ENCODE data around the gene GAS2. TPM values are rescaled to one million over a fixed set of nuclear protein-coding genes. Genes with fewer than 3 reads are reported as not detected.

Gene GAS2
- total and polyA plus RNA-seq, 5 experiments from 2014 or later: 2.9 to 6.0 (median 5.0) TPM

DNA sequence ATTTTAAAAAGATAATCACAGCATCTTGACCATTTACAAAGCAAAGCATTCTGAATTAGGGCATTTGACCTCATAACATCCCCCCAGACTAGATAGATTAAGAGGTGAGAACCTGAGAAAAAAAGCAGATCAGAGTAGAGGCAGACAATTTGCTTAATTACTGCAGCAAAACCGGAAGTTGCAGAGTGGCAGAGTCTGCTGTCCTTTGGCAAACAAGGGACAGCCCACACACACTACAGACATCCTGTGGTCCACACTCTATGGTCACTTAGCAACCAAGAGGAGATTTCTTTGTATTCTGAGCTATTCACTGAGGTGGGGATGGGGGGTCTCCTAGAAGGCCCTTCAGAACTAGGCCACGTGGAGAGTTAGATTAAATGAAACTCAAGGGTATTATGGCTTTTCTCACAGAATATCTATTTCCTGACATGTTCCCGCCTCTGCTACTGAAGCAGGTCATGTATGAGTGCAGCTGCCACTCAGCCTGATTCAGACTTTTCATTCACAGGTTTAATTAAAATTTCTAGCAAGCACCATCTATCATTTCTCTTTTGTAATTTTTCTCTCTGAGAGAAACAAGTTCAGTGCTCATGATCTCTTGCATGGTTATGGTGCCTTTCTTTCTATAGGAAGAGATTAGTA lies 114.7 kb downstream of the GAS2 start:
- ATAC-seq (peak in 1 of 2 donors; percentile 22), DNase-seq (peak in 1 of 10 donors; percentile 3)
- POLR2A ChIA-PET: no interaction called here
- Mint-ChIP-seq H3K9me3 (no peaks in the 10 kb centered on the region), H3K27me3 (peaks cover 0 to 5% (median 4%) of the 10 kb centered on the region in 5 donors), H3K4me1 (peaks cover 0 to 8% (median 8%) of the 10 kb centered on the region in 4 donors), H3K4me3 (no peak overlapping the region), H3K36me3 (no peaks in the 10 kb centered on the region), H3K27ac (peak overlapping the region in 3 of 10 donors; percentile 0 to 33 (median 11))

GRCh38 chr11:22785251-22785650 lies 118.8 kb downstream of the GAS2 start:
- H3K9me3 Mint-ChIP-seq: no peaks in the 10 kb centered on the region
- POLR2A ChIA-PET: no interaction called here
- no peaks in the 10 kb centered on the region for H3K36me3 Mint-ChIP-seq
- H3K4me1 Mint-ChIP-seq: peaks cover 0 to 8% (median 8%) of the 10 kb centered on the region in 4 donors
- DNase-seq (no peak), ATAC-seq (no peak)
- no peak overlapping the region for H3K4me3 Mint-ChIP-seq
- H3K27ac Mint-ChIP-seq: peak overlapping the region in 1 of 10 donors; percentile 9
- H3K27me3 Mint-ChIP-seq: peaks cover 0 to 1% (median 0%) of the 10 kb centered on the region in 5 donors

DNA sequence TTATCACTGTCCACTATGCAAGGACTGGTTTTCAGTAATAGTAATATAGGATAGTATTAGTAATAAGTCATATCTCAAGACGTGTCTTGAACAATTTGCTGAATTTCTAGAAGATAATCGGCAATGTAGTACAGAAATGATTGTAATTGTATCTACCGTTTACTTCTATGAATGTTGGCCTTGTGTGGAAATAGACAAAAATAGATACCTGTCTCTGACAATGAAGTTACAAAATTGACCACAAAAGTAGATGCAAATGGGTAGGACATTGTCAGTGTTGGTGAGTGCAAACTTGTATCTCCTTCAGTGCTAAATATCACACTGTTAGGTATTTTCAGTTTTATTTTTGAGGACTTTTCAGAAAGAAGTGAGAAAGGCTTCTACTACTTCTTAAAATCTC lies 120.1 kb downstream of the GAS2 start:
- DNase-seq: no peak
- ATAC-seq: no peak
- no peak overlapping the region for H3K27ac Mint-ChIP-seq
- H3K4me3 Mint-ChIP-seq: no peak overlapping the region
- POLR2A ChIA-PET: no interaction called here
- peaks cover 0 to under 1% (median 0%) of the 10 kb centered on the region in 4 donors for H3K4me1 Mint-ChIP-seq
- peaks cover 0 to 1% (median 0%) of the 10 kb centered on the region in 5 donors for H3K27me3 Mint-ChIP-seq
- H3K36me3 Mint-ChIP-seq: no peaks in the 10 kb centered on the region
- H3K9me3 Mint-ChIP-seq: no peaks in the 10 kb centered on the region

DNA sequence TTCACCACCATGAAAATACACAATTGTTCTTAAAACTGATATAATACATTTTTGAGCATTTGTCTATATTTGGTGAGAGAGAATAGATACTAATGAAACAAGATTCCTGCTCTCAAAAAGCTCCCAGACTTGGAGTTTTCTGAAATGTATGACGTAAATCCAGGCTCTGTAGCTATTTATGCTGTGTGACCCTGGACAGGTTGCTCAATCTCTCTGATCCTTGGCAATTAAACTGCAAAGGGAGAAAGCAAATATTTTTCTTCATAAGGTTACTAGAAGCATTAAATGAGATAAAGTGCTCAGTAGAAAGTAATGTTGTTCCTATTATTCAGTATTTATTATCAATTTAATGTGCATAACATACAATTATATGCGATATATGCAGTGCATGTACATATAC lies 120.6 kb downstream of the GAS2 start:
- H3K27ac Mint-ChIP-seq: no peak overlapping the region
- POLR2A ChIA-PET: no interaction called here
- H3K4me3 Mint-ChIP-seq: no peak overlapping the region
- DNase-seq: no peak
- H3K27me3 Mint-ChIP-seq: peaks cover 0 to 1% (median 0%) of the 10 kb centered on the region in 5 donors
- H3K4me1 Mint-ChIP-seq: no peaks in the 10 kb centered on the region
- ATAC-seq: no peak
- H3K36me3 Mint-ChIP-seq: no peaks in the 10 kb centered on the region
- H3K9me3 Mint-ChIP-seq: no peaks in the 10 kb centered on the region

- Mint-ChIP-seq H3K36me3 (no peaks in the 10 kb centered on the region), H3K27ac (no peak overlapping the region), H3K27me3 (peaks cover 0 to 1% (median 0%) of the 10 kb centered on the region in 5 donors), H3K4me3 (no peak overlapping the region), H3K9me3 (no peaks in the 10 kb centered on the region), H3K4me1 (no peaks in the 10 kb centered on the region)
- ATAC-seq (peak in 1 of 2 donors; percentile 30), DNase-seq (peak in 8 of 10 donors; percentile 2 to 62 (median 38))
- POLR2A ChIA-PET: no interaction called here
Measured at GRCh38 chr11:22787551-22788162, 121.2 kb downstream of the GAS2 start.

- peaks cover 0 to 5% (median 0%) of the 10 kb centered on the region in 5 donors for H3K27me3 Mint-ChIP-seq
- no peak for ATAC-seq
Measured at GRCh38 chr11:22792497-22792896, 126.1 kb downstream of the GAS2 start.

GRCh38 chr11:22795914-22796313 lies 129.5 kb downstream of the GAS2 start:
- no peaks in the 10 kb centered on the region for H3K4me1 Mint-ChIP-seq
- no peak overlapping the region for H3K27ac Mint-ChIP-seq
- POLR2A ChIA-PET: no interaction called here
- H3K27me3 Mint-ChIP-seq: peaks cover 0 to 11% (median 5%) of the 10 kb centered on the region in 5 donors
- DNase-seq: no peak
- ATAC-seq: no peak
- H3K9me3 Mint-ChIP-seq: no peaks in the 10 kb centered on the region
- H3K36me3 Mint-ChIP-seq: no peaks in the 10 kb centered on the region
- H3K4me3 Mint-ChIP-seq: no peak overlapping the region

More at GRCh38 chr11:22792497-22792896, 126.1 kb downstream of the GAS2 start:
- POLR2A ChIA-PET: no interaction called here
- Mint-ChIP-seq H3K9me3 (no peaks in the 10 kb centered on the region), H3K4me3 (no peak overlapping the region), H3K36me3 (no peaks in the 10 kb centered on the region), H3K27ac (no peak overlapping the region), H3K4me1 (no peaks in the 10 kb centered on the region)
- DNase-seq: no peak

GRCh38 chr11:22797047-22797446 lies 130.6 kb downstream of the GAS2 start:
- H3K4me3 Mint-ChIP-seq: no peak overlapping the region
- no peaks in the 10 kb centered on the region for H3K36me3 Mint-ChIP-seq
- no peak for DNase-seq
- H3K9me3 Mint-ChIP-seq: no peaks in the 10 kb centered on the region
- no peaks in the 10 kb centered on the region for H3K4me1 Mint-ChIP-seq
- ATAC-seq: no peak
- no peak overlapping the region for H3K27ac Mint-ChIP-seq
- POLR2A ChIA-PET: no interaction called here
- H3K27me3 Mint-ChIP-seq: peaks cover 0 to 11% (median 7%) of the 10 kb centered on the region in 5 donors

DNA sequence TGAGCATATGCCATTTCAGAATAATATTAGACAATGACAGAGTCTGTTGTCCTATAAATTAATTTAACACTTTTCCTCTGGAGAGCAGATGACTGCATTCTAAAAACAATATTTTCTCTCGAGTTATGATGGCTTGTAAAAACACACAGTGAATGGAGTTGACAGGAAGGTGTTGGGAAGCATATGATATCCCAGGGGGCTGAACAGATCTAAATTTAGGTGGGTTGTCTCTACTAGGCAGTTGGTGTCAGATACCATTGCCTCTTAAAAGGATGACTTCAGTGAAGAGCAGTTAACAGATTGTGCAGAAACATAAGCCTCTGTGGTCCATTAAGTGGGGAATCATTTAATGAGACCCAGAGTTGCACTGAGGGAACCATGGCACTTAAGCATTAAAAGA lies 132.5 kb downstream of the GAS2 start:
- ATAC-seq: no peak
- Mint-ChIP-seq H3K4me3 (no peak overlapping the region), H3K27me3 (peaks cover 0 to 11% (median 8%) of the 10 kb centered on the region in 5 donors), H3K4me1 (no peaks in the 10 kb centered on the region), H3K9me3 (no peaks in the 10 kb centered on the region), H3K36me3 (no peaks in the 10 kb centered on the region), H3K27ac (no peak overlapping the region)
- POLR2A ChIA-PET: no interaction called here
- DNase-seq: no peak

DNA sequence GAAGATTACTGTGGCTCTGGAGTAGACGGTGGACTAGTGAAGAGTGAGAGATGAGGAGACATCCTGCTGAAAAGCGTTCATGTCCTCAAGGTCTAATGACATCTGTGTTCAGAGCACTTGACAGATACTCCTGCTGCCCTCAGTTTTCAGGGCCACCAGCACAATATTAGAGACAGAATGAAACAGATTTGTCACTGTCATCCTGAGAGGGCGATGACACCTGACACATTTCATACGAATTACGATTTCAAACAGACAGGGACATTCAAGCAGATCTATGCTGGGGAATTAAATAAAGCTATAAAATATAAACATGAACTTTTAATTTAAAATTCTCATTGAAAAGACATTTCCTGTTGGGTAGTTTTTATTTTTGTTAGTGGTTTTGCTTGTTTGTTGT lies 134.1 kb downstream of the GAS2 start:
- no peaks in the 10 kb centered on the region for H3K9me3 Mint-ChIP-seq
- no peak overlapping the region for H3K4me3 Mint-ChIP-seq
- no peaks in the 10 kb centered on the region for H3K4me1 Mint-ChIP-seq
- DNase-seq: no peak
- no peak for ATAC-seq
- H3K27ac Mint-ChIP-seq: no peak overlapping the region
- no peaks in the 10 kb centered on the region for H3K36me3 Mint-ChIP-seq
- peaks cover 0 to 10% (median 6%) of the 10 kb centered on the region in 5 donors for H3K27me3 Mint-ChIP-seq
- POLR2A ChIA-PET: no interaction called here

- Mint-ChIP-seq H3K4me1 (peaks cover 0 to 3% (median 0%) of the 10 kb centered on the region in 4 donors), H3K4me3 (no peak overlapping the region), H3K36me3 (no peaks in the 10 kb centered on the region), H3K27ac (no peak overlapping the region), H3K27me3 (peaks cover 0 to 10% (median 6%) of the 10 kb centered on the region in 5 donors), H3K9me3 (peaks cover 0 to under 1% (median 0%) of the 10 kb centered on the region in 9 donors)
- POLR2A ChIA-PET: no interaction called here
- ATAC-seq (no peak), DNase-seq (no peak)
Measured at GRCh38 chr11:22802861-22803260, 136.4 kb downstream of the GAS2 start.

DNA sequence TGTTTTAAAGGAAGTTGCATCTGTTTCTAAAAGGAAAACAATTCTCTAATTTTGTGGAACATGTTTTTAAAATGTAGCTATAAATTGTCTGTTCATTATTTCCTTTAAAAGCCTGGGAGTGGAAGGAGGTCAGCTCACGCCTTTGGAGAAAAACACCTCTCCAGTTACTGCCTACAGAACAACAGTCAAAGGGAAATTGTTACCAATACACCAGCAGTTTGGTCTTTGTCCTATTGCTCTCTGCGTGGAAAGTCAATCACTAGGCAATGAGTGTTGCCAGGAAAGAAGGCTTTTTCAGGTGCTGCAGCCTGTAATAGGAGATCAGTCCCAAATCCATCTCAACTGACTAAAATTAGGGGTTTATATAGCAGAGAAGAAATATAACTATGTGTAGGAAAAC lies 141.0 kb downstream of the GAS2 start:
- Mint-ChIP-seq H3K27ac (no peak overlapping the region), H3K9me3 (peaks cover 0 to 16% (median 5%) of the 10 kb centered on the region in 9 donors), H3K36me3 (peaks cover 0 to 8% (median 3%) of the 10 kb centered on the region in 3 donors), H3K27me3 (peaks cover 0 to 2% (median 0%) of the 10 kb centered on the region in 5 donors), H3K4me3 (no peak overlapping the region), H3K4me1 (peaks cover 0 to 10% (median 0%) of the 10 kb centered on the region in 4 donors)
- POLR2A ChIA-PET: no interaction called here
- no peak for DNase-seq
- ATAC-seq: no peak

GRCh38 chr11:22807855-22808570 lies 141.6 kb downstream of the GAS2 start:
- no peak overlapping the region for H3K27ac Mint-ChIP-seq
- peaks cover 0 to 16% (median 5%) of the 10 kb centered on the region in 9 donors for H3K9me3 Mint-ChIP-seq

More at GRCh38 chr11:22807855-22808570, 141.6 kb downstream of the GAS2 start:
- Mint-ChIP-seq H3K4me1 (peaks cover 0 to 10% (median 0%) of the 10 kb centered on the region in 4 donors), H3K36me3 (peaks cover 0 to 8% (median 3%) of the 10 kb centered on the region in 3 donors), H3K4me3 (no peak overlapping the region), H3K27me3 (peaks cover 0 to 2% (median 0%) of the 10 kb centered on the region in 5 donors)
- POLR2A ChIA-PET: no interaction called here
- no peak for ATAC-seq
- DNase-seq: no peak

Measured in naive thymus-derived CD8-positive, alpha-beta T cell (primary cell).